Endothelial cell of umbilical vein (primary cell): ENCODE results near the gene ARHGAP32. TPM values are rescaled to one million over a fixed set of nuclear protein-coding genes. Genes with fewer than 3 reads are reported as not detected.

Experiments
- BruUV-seq: library from RNA; stranded (reverse); fragments of 400-500 nt; replicated peaks from 2 replicates; lab custom pipeline; 2021; lab: Mats Ljungman, UMichigan
- CTCF ChIA-PET: fragments of 300-600, 350-600 bp; sonication (Branson Sonifier 250); formaldehyde crosslinking; loops from one replicate; lab custom pipeline; 2021; ENCODE audit warnings: antibody characterized with exemption, inconsistent platforms; lab: Charles Lee
- POLR2A ChIA-PET: fragments of 300-600, 350-600 bp; sonication (Branson Sonifier 250); formaldehyde crosslinking; loops from one replicate; lab custom pipeline; 2021; ENCODE audit warnings: antibody characterized with exemption, inconsistent platforms; lab: Charles Lee
- DNase-seq: peaks from one replicate; pipeline ENCODE4 v3.0.0-alpha.2; 2011; ENCODE audit warnings: low read depth, low spot score
- FAIRE-seq: peaks from 2 replicates; lab custom pipeline; 2011; peaks lifted over from hg19 to GRCh38; lab: Jason Lieb, UNC
- H2AFZ ChIP-seq: 2 replicates; pipeline ENCODE4 v1.6.0; 2012; ENCODE audit warnings: low read depth, low read length, control low read depth, inconsistent platforms
- H3K27ac ChIP-seq: 2 replicates; pipeline ENCODE4 v1.5.1; 2011; ENCODE audit warnings: low read depth, mild to moderate bottlenecking, control low read depth, low read length, moderate library complexity; ENCODE audit not compliant: insufficient read depth
- H3K27me3 ChIP-seq, 2 experiments: 2 replicates each; pipeline versions ENCODE4 v1.6.0 to v1.6.1; 2011; ENCODE audit warnings: low read length in 2 of 2, mixed read lengths in 1 of 2; ENCODE audit not compliant: control insufficient read depth in 2 of 2, insufficient read depth in 2 of 2
- H3K36me3 ChIP-seq, 2 experiments: 2 replicates in 1 of 2; 3 replicates in 1 of 2; pipeline ENCODE4 v1.5.1; 2011; ENCODE audit warnings: low read length in 2 of 2, mild to moderate bottlenecking in 1 of 2, moderate library complexity in 1 of 2; ENCODE audit not compliant: control insufficient read depth in 2 of 2, insufficient read depth in 2 of 2; ENCODE audit errors: extremely low read depth in 1 of 2
- H3K4me1 ChIP-seq: 3 replicates; pipeline ENCODE4 v1.5.1; 2011; ENCODE audit warnings: mild to moderate bottlenecking, low read length; ENCODE audit not compliant: control insufficient read depth, insufficient read depth; ENCODE audit errors: extremely low read depth
- H3K4me2 ChIP-seq: 2 replicates; pipeline ENCODE4 v1.6.1; 2011; ENCODE audit warnings: low read length, control low read depth, mixed read lengths; ENCODE audit not compliant: insufficient read depth
- H3K4me3 ChIP-seq, 3 experiments: fragments of 200-600 bp in 1 of 3; sonication (generic), shearing (Covaris generic) in 1 of 3; replicated peaks in 1 of 3; 2 replicates each; pipeline ENCODE4 v1.5.1; 2011 to 2016; ENCODE audit warnings: control low read depth in 3 of 3, low read length in 3 of 3, mild to moderate bottlenecking in 2 of 3, inconsistent platforms in 1 of 3, low read depth in 1 of 3, moderate library complexity in 1 of 3; ENCODE audit not compliant: insufficient read depth in 1 of 3
- H3K79me2 ChIP-seq: 2 replicates; pipeline ENCODE4 v1.6.0; 2012; ENCODE audit warnings: low read length, inconsistent platforms; ENCODE audit not compliant: control insufficient read depth, insufficient read depth
- H3K9ac ChIP-seq: replicated peaks from 2 replicates; pipeline ENCODE3; 2011; ENCODE audit warnings: low read length, control low read depth; ENCODE audit not compliant: insufficient read depth; ENCODE audit errors: extremely low read depth
- H3K9me1 ChIP-seq: replicated peaks from 3 replicates; pipeline ENCODE4 v1.6.0; 2011; ENCODE audit warnings: mild to moderate bottlenecking, low read length; ENCODE audit not compliant: control insufficient read depth, insufficient read depth; ENCODE audit errors: extremely low read depth
- H3K9me3 ChIP-seq: replicated peaks from 2 replicates; pipeline ENCODE4 v1.5.1; 2012; ENCODE audit warnings: low read length, inconsistent platforms; ENCODE audit not compliant: control insufficient read depth, insufficient read depth
- H4K20me1 ChIP-seq: replicated peaks from 2 replicates; pipeline ENCODE3; 2011; ENCODE audit warnings: mild to moderate bottlenecking, low read length; ENCODE audit not compliant: control insufficient read depth, insufficient read depth; ENCODE audit errors: extremely low read depth
- CTCF ChIP-seq, 2 donors: IDR thresholded peaks; 1 replicate in 1 of 2; 2 replicates in 1 of 2; pipeline ENCODE4 v1.5.1; 2011; ENCODE audit warnings: low read length in 2 of 2, mild to moderate bottlenecking in 2 of 2, moderate library complexity in 2 of 2, control low read depth in 1 of 2, inconsistent platforms in 1 of 2, low read depth in 1 of 2; ENCODE audit not compliant: insufficient read depth in 1 of 2; ENCODE audit errors: extremely low read depth in 1 of 2
- EZH2 ChIP-seq: IDR thresholded peaks from 2 replicates; pipeline ENCODE4 v1.6.1; 2012; ENCODE audit warnings: borderline replicate concordance, low read depth, mild to moderate bottlenecking, moderate library complexity, low read length, inconsistent platforms; ENCODE audit not compliant: severe bottlenecking
- FOS ChIP-seq: IDR thresholded peaks from 2 replicates; pipeline ENCODE4 v1.6.1; 2011; ENCODE audit warnings: mild to moderate bottlenecking, low read length, moderate library complexity, borderline replicate concordance; ENCODE audit not compliant: insufficient read depth
- GATA2 ChIP-seq: IDR thresholded peaks from 2 replicates; pipeline ENCODE4 v1.7.0; 2011; ENCODE audit warnings: low read depth, mild to moderate bottlenecking, moderate library complexity, mixed read lengths, low read length; ENCODE audit not compliant: insufficient read length, insufficient read depth
- JUN ChIP-seq: IDR thresholded peaks from 2 replicates; pipeline ENCODE4 v1.6.1; 2011; ENCODE audit warnings: borderline replicate concordance, low read depth; ENCODE audit not compliant: insufficient read length, insufficient read depth
- MAX ChIP-seq: IDR thresholded peaks from 2 replicates; pipeline ENCODE4 v1.6.1; 2011; ENCODE audit not compliant: insufficient read depth, insufficient read length
- MYC ChIP-seq: IDR thresholded peaks from one replicate; pipeline ENCODE4 v1.6.1; 2011; ENCODE audit warnings: mild to moderate bottlenecking, low read depth, low read length
- POLR2A ChIP-seq: IDR thresholded peaks from 2 replicates; pipeline ENCODE4 v1.6.1; 2012; ENCODE audit warnings: low read depth, mild to moderate bottlenecking, control low read depth, low read length
- POLR2AphosphoS5 ChIP-seq: IDR thresholded peaks from 2 replicates; pipeline ENCODE4 v1.6.1; 2012; ENCODE audit warnings: low read depth, mild to moderate bottlenecking, control low read depth, low read length, moderate library complexity; ENCODE audit not compliant: insufficient read depth
- dilution Hi-C: fragments of 300-500 bp; cut with MboI; formaldehyde crosslinking; loops from one replicate; pipeline ENCODE4 v1.15.0; 2019; ENCODE audit warnings: low sequenced_read_pairs; ENCODE audit not compliant: extremely low pct_ligation_motif_present
- intact Hi-C: fragments of 100-400 bp; cut with micrococcal nuclease; formaldehyde crosslinking; loops from one replicate; pipeline ENCODE4 v1.10.0; 2022
- polyA plus RNA-seq, 4 experiments: library from polyadenylated mRNA; depleted of rRNA in 3 of 4; stranded (reverse) in 3 of 4; unstranded in 1 of 4; fragments of >200 nt; gene quantifications; 2 replicates each; pipeline versions ENCODE4 v1.2.1 to v1.2.3, GENCODE V29; 2011 to 2012; ENCODE audit warnings: missing spikeins in 1 of 4
- total RNA-seq: library from RNA; stranded (reverse); gene quantifications from 2 replicates; pipeline ENCODE4 v1.2.3, GENCODE V29; 2021

Gene ARHGAP32
- total and polyA plus RNA-seq, 2 donors (not counting 3 experiments of a cell fraction or from before 2014, with no cell fraction given), result 3.4 to 9.1 TPM

GRCh38 chr11:128970598-128971190 is 221.4 kb downstream of the ARHGAP32 start:
- CTCF ChIA-PET, result interaction anchor here (1.1 kb wide), 1 partner anchor 10 kb away, joined by 3 read pairs; no protein-coding TSS in a partner anchor
- Histone ChIP-seq H2AFZ (no peak overlapping the region), H3K79me2 (no peaks in the 10 kb centered on the region), H3K4me2 (no peak overlapping the region), H3K36me3 (no peaks in the 10 kb centered on the region), H3K9ac (no peak overlapping the region), H3K9me1 (no peaks in the 10 kb centered on the region), H3K4me1 (no peaks in the 10 kb centered on the region), H3K27ac (no peak overlapping the region), H3K27me3 (no peaks in the 10 kb centered on the region), H3K9me3 (no peaks in the 10 kb centered on the region), H3K4me3 (no peak overlapping the region), H4K20me1 (no peaks in the 10 kb centered on the region)
- dilution Hi-C loops, result no loop called here
- POLR2A ChIA-PET, result no interaction called here
- no TSS peak for BruUV-seq
- intact Hi-C loops, result no loop called here
- FAIRE-seq (no peak), DNase-seq (no peak)
- TF ChIP-seq GATA2 (no peak), CTCF (IDR thresholded peaks at IDR 0.05; ENCODE audit: extremely low read depth in 1 of 2, insufficient read depth in 1 of 2, low read depth in 1 of 2, low read length in 2 of 2) (no peak), POLR2AphosphoS5 (no peak), MAX (no peak), MYC (no peak), EZH2 (no peak), FOS (no peak), JUN (no peak), POLR2A (no peak)
